ENCODE data around the gene PIK3CB. TPM values are rescaled to one million over a fixed set of nuclear protein-coding genes. Genes with fewer than 3 reads are reported as not detected.

Gene PIK3CB
- total and polyA plus RNA-seq, 2 of the 8 experiments (the other 6 are each of a cell fraction or from before 2014, with no cell fraction given), result 8.3 to 35.2 TPM

GRCh38 chr3:138649134-138649533 is 185.6 kb downstream of the PIK3CB start (continued):
- TF ChIP-seq CHD7 (IDR thresholded peaks at IDR 0.05; ENCODE audit: insufficient replicate concordance, low read length), result no peak
- 0 out of 2 replicates have a peak, but pooled peaks have one; percentile 34 for TF ChIP-seq GTF2F1 (IDR thresholded peaks at IDR 0.05; ENCODE audit: borderline replicate concordance, low read depth, low read length)
- no peak for TF ChIP-seq ATF2 (IDR thresholded peaks at IDR 0.05; ENCODE audit: low read length)
- no peak for TF ChIP-seq POLR2A (IDR thresholded peaks at IDR 0.05; ENCODE audit: control extremely low read depth in 1 of 2, low read depth in 2 of 2, low read length in 2 of 2)
